Adrenal gland (tissue), 12 donors: Measurements from ENCODE around the gene CACUL1. TPM values are rescaled to one million over a fixed set of nuclear protein-coding genes. Genes with fewer than 3 reads are reported as not detected.

Experiments
- DNase-seq, 7 donors: peaks; one replicate each; pipeline ENCODE4 v3.0.0-alpha.2; 2019 to 2020
- H3K27ac ChIP-seq, 5 donors: fragments of 200-600 bp; sonication (generic) in 4 of 5; 1 replicate in 3 of 5; 2 replicates in 2 of 5; pipeline versions ENCODE4 v1.5.1 to v1.8.0; 2016 to 2020; ENCODE audit warnings: mild to moderate bottlenecking in 1 of 5
- H3K27me3 ChIP-seq: fragments of 200-600 bp; 2 replicates; pipeline ENCODE4 v1.8.0; 2021
- H3K36me3 ChIP-seq, 2 donors: fragments of 200-600 bp; replicated peaks in 1 of 2; 1 replicate in 1 of 2; 2 replicates in 1 of 2; pipeline versions ENCODE4 v1.5.1 to v1.8.0; 2018 to 2022
- H3K4me1 ChIP-seq, 2 donors: fragments of 200-600 bp; replicated peaks in 1 of 2; 1 replicate in 1 of 2; 2 replicates in 1 of 2; pipeline versions ENCODE4 v1.5.1 to v1.8.0; 2018 to 2021
- H3K4me3 ChIP-seq, 4 donors: fragments of 200-600 bp; sonication (generic) in 3 of 4; one replicate each; pipeline ENCODE4 v1.5.1; 2016 to 2018
- H3K9me3 ChIP-seq, 3 donors: fragments of 200-600 bp; sonication (generic) in 1 of 3; replicated peaks in 1 of 3; 1 replicate in 2 of 3; 2 replicates in 1 of 3; pipeline versions ENCODE4 v1.5.1 to v1.8.0; 2016 to 2021
- POLR2A ChIP-seq, 2 donors: fragments of 450-650 bp; IDR thresholded peaks; one replicate each; pipeline ENCODE4 v1.6.1; 2017; ENCODE audit warnings: antibody characterized with exemption in 2 of 2, mild to moderate bottlenecking in 2 of 2, moderate library complexity in 1 of 2
- WGBS, 4 donors: extraction: QIAGEN DNeasy Blood & Tissue Kit in 2 of 4; methylation state at CpG; one replicate each; pipeline versions ENCODE4 v1.1.5 to v1.1.7; 2013 to 2017; 5-methylcytosine and 5-hydroxymethylcytosine counted together
- intact Hi-C, 2 donors: fragments of 100-400 bp; cut with DNase I; formaldehyde crosslinking; loops; one replicate each; pipeline versions ENCODE4 v1.14.1 to v1.15.0; 2022 to 2023
- polyA plus RNA-seq, 3 donors: library from polyadenylated mRNA; stranded (reverse); fragments of 200-250 nt in 2 of 3; fragments of 350-450 nt in 1 of 3; fragmentation: Illumina TruSeq in 1 of 3; extraction: RNeasy Lipid Tissue Mini Kit (QIAGEN cat#74804) in 1 of 3; gene quantifications; one replicate each; pipeline ENCODE4 v1.2.3, GENCODE V29; 2013 to 2014
- total RNA-seq, 9 donors: library from RNA; depleted of rRNA in 4 of 9; stranded (reverse); fragments of >200 nt in 4 of 9; fragments of 120-200 nt in 1 of 9; fragmentation: NEBNext Ultra II Directional in 1 of 9; extraction: Animal tissue kit (Norgen Biotek cat#: 25700) in 1 of 9; gene quantifications; one replicate each; pipeline versions ENCODE4 v1.1.0 to v1.2.4, GENCODE V29; 2013 to 2023
- TF ChIP-seq, protein P1 (sequence below), 6 experiments: fragments of 450-650 bp in 4 of 6; fragments of 200-600 bp in 2 of 6; sonication (generic) in 1 of 6; IDR thresholded peaks; 1 replicate in 5 of 6; 2 replicates in 1 of 6; pipeline versions ENCODE4 v1.5.1 to v1.8.0; 2016 to 2021; ENCODE audit warnings: antibody characterized with exemption in 6 of 6, mild to moderate bottlenecking in 2 of 6, moderate library complexity in 1 of 6
- donor health status: healthy with polysubstance abuse.
- donor health status: Bipolar disorder and iron deficiency.
- donor health status: DM: yes; HTN: yes; CAD: no.
- donor health status: DM: no; HTN: no; CAD: no.
- donor health status: DM: no; HTN: no; CAD: no.
- donor health status: DM: yes; HTN: yes; CAD: no.

Gene CACUL1
- total and polyA plus RNA-seq, 12 donors = 6.9 to 70.0 (median 30.9) TPM

DNA sequence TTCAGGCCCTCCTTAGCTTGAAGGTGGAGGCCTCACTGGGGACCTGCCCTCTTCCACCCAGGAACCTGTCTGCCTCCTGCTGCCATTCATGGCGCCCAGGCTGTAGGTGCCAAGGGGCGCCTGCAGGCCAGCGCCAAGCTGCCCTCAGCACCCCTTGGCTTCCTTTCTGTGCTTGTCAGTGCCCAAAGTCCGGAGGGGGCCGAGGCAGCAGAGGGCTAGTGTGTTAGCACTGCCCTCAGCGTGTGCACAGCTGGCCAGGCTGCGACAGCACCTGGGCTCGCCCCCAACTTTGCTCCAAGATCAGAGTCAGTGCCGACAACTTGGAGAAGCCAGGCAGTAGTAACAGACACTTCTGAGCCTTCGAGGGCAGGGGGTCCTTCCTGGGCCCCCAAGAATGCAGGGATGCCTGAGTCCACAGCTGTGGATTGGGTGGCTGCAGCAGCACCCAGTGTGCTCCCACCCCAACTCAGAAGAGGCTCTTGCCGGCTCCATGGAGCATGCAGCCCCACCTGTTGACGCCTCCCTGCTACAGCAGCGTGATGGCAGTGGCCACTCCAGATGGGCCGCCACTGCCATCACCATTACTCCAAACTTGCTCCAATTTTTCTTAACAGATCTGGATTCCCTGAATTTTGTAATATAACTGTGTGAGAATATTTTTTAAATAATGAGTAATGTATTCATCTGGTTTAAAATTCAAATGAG lies 41.7 kb downstream of the CACUL1 start:
- no peak for DNase-seq
- intact Hi-C loops = no loop called here
- Histone ChIP-seq H3K4me3 (no peak overlapping the region), H3K27me3 (no peaks in the 10 kb centered on the region), H3K4me1 (peaks cover 0 to 4% of the 10 kb centered on the region in 2 donors), H3K9me3 (no peaks in the 10 kb centered on the region), H3K27ac (no peak overlapping the region), H3K36me3 (no peaks in the 10 kb centered on the region)
- no peak for TF ChIP-seq POLR2A (IDR thresholded peaks at IDR 0.05)
- TF ChIP-seq, protein P1, sequence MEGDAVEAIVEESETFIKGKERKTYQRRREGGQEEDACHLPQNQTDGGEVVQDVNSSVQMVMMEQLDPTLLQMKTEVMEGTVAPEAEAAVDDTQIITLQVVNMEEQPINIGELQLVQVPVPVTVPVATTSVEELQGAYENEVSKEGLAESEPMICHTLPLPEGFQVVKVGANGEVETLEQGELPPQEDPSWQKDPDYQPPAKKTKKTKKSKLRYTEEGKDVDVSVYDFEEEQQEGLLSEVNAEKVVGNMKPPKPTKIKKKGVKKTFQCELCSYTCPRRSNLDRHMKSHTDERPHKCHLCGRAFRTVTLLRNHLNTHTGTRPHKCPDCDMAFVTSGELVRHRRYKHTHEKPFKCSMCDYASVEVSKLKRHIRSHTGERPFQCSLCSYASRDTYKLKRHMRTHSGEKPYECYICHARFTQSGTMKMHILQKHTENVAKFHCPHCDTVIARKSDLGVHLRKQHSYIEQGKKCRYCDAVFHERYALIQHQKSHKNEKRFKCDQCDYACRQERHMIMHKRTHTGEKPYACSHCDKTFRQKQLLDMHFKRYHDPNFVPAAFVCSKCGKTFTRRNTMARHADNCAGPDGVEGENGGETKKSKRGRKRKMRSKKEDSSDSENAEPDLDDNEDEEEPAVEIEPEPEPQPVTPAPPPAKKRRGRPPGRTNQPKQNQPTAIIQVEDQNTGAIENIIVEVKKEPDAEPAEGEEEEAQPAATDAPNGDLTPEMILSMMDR (IDR thresholded peaks at IDR 0.05) = no peak
- 88 to 95% (median 95%) methylated on average over 5 to 14 of the region's 14 CpGs for WGBS, 4 donors

DNA sequence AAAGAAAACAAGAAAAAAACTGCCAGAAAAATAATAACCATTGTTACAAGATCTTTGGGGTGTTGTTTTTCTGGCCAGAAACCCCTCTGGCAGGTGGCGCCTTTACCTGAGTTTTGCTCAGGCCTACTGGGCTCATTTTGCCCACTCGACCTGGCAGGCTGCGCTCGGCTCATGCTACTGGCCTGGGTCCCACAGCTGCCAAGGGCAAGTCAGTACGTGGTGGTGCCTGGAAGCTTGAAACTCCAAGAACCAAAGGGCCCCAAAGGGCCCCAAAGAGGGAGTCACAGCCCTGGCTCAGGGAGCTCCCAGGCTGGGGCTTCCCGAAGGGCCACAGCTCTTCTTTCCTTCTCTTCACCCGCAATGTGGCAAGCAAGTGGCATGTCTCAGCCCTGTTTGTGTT lies 42.7 kb downstream of the CACUL1 start:
- no peaks in the 10 kb centered on the region for H3K36me3 ChIP-seq
- H3K4me3 ChIP-seq = no peak overlapping the region
- intact Hi-C loops = no loop called here
- TF ChIP-seq, protein P1 (IDR thresholded peaks at IDR 0.05) = no peak
- TF ChIP-seq POLR2A (IDR thresholded peaks at IDR 0.05) = no peak
- WGBS, 4 donors = 70 to 83% (median 74%) methylated on average over 7 of the region's 7 CpGs
- no peaks in the 10 kb centered on the region for H3K4me1 ChIP-seq
- no peak overlapping the region for H3K27ac ChIP-seq
- no peaks in the 10 kb centered on the region for H3K9me3 ChIP-seq
- peak in 2 of 7 donors; percentile 20 to 22 for DNase-seq
- no peaks in the 10 kb centered on the region for H3K27me3 ChIP-seq

DNA sequence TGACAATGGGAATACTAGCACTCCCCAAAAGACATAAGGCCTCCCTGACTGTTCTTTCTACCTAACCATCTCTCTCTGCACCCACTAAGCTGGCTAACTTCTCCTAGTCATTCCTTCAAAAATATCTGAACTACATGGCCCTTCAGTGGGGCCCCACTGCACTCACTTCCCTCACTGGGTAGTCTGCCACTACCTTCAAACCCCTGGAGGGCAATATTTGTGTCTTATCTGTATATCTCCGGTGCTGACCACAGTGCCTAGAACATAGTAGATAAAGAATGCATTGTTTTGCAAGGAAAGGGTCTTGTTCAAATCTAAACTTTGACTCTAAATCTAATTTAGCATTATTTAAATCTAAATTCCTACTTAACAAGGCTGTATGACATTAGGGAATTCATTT lies 44.3 kb downstream of the CACUL1 start:
- intact Hi-C loops = no loop called here
- H3K9me3 ChIP-seq = no peaks in the 10 kb centered on the region
- no peak overlapping the region for H3K27ac ChIP-seq
- H3K4me3 ChIP-seq = no peak overlapping the region
- TF ChIP-seq, protein P1 (IDR thresholded peaks at IDR 0.05) = no peak
- TF ChIP-seq POLR2A (IDR thresholded peaks at IDR 0.05) = no peak
- H3K4me1 ChIP-seq = no peaks in the 10 kb centered on the region
- H3K36me3 ChIP-seq = no peaks in the 10 kb centered on the region
- no peaks in the 10 kb centered on the region for H3K27me3 ChIP-seq
- 81 to 100% (median 86%) methylated on average over 1 of the region's 1 CpG for WGBS, 4 donors
- DNase-seq = no peak

DNA sequence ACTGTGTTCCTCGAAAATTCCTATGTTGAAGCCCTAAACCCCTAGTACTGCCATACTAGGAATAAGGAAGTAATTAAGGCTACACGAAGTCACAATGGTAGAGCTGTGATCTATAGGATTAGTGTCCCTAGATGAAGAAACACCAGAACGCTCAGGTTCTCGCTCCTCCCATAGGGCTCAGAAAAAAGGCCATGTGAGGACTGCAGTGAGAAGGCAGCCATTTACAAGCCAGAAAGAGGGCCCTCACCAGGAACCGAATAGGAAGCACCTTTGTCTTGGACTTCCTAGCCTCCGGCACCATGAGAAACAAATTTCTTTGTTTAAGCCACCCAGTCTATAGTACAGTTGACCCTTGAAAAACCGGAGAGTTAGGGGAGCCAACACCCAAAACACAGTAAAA lies 46.2 kb downstream of the CACUL1 start:
- Histone ChIP-seq H3K36me3 (no peaks in the 10 kb centered on the region), H3K27ac (no peak overlapping the region), H3K4me1 (no peaks in the 10 kb centered on the region), H3K9me3 (no peaks in the 10 kb centered on the region), H3K4me3 (no peak overlapping the region), H3K27me3 (no peaks in the 10 kb centered on the region)
- TF ChIP-seq, protein P1 (IDR thresholded peaks at IDR 0.05) = no peak
- no peak for TF ChIP-seq POLR2A (IDR thresholded peaks at IDR 0.05)
- no peak for DNase-seq
- WGBS, 4 donors = 90 to 95% (median 92%) methylated on average over 7 of the region's 7 CpGs
- intact Hi-C loops = no loop called here
